Glomerular endothelial cell (primary cell): ENCODE measurements around the gene LTBP2. TPM values are rescaled to one million over a fixed set of nuclear protein-coding genes. Genes with fewer than 3 reads are reported as not detected.

ENCODE experiments used
- DNase-seq: peaks from one replicate; pipeline ENCODE4 v3.0.0-alpha.2; 2011; ENCODE audit warnings: low read depth, low spot score; ENCODE audit errors: extremely low read depth
- total RNA-seq: library from RNA; depleted of rRNA; stranded (reverse); fragments of >200 nt; gene quantifications from 2 replicates; pipeline ENCODE4 v1.2.3, GENCODE V29; 2015

The LTBP2 gene
- total RNA-seq, 1 donor from 2014 or later, result 261 TPM

DNA sequence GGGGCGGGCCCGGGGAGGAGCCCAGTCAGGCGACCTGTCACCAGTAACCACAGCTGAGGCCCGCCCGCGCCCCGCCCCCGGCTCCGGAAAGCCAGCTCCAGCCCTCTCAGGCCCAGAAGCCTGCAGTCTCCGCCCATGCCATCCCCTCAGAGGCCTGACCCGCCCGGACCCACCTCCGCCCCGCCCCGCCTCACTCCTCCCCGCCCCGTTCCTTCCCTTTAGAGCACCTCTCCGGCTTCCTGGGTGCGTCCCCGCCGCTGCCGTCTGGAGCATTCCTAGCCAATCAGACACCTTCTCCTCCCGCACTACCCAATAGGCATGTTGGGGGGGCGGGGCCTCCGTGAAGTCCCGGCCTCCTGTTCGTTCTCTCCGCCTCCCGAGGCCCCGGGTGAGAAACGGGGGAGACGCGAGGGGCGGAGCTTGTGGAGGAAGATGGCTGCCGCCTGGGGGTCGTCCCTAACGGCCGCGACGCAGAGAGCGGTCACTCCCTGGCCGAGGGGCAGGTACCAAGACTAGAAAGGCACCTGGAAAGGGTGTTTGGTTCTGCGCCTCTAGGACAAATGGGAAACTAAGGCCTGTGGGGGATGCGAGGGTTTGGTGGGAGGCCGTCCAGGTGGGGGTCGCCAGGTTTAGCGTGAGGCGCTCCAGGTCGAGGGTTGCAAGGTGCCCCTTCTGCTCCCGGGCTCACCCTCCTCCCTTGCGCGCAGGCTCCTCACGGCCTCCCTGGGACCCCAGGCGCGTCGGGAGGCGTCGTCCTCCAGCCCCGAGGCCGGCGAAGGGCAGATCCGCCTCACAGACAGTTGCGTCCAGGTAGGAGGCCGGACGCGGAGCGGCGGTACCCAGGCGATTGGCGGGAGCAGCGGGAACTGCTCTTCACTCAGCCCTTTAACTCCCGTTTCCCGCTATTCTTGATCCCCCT is 118.4 kb downstream of the LTBP2 start, which contains the start of gene ISCA2:
Gene ISCA2 (plus strand): TSS at position 423 of the 919 bp plus-strand sequence. CDS start 10 bp downstream, at position 433.
- peak; percentile 60 for DNase-seq

DNA sequence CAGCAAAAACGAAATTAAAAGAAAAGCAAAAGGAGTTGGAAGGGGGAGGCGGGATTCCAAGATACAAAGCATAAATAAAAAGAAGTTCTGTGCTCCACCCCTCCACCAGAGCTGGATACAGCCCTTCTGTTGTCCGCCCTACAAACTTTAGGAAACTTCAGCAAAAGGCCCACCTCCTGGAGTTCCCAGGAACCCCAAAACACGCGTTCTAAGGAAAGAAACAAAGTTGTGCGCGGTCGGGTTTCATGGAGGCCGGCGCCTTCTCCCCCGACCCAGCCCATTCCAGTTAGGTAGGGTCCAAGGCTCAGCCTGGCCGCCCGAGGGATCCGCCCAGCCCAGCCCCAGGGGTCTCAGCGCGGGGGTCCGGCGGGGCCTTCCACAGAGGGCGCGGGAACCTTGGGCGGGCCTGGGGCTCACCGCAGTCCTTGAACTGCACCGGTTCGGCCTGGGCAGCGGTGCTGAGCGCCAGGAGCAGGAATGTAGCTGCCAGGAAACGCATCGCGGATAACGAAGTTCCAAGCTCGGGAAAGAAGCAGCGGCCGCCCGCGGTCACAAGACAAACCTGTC is 119.2 kb downstream of the LTBP2 start, which contains the start of gene NPC2:
Gene NPC2 (minus strand): TSS at position 530 of the 567 bp plus-strand sequence. CDS start 31 bp downstream, at position 499.
- DNase-seq, result no peak

DNA sequence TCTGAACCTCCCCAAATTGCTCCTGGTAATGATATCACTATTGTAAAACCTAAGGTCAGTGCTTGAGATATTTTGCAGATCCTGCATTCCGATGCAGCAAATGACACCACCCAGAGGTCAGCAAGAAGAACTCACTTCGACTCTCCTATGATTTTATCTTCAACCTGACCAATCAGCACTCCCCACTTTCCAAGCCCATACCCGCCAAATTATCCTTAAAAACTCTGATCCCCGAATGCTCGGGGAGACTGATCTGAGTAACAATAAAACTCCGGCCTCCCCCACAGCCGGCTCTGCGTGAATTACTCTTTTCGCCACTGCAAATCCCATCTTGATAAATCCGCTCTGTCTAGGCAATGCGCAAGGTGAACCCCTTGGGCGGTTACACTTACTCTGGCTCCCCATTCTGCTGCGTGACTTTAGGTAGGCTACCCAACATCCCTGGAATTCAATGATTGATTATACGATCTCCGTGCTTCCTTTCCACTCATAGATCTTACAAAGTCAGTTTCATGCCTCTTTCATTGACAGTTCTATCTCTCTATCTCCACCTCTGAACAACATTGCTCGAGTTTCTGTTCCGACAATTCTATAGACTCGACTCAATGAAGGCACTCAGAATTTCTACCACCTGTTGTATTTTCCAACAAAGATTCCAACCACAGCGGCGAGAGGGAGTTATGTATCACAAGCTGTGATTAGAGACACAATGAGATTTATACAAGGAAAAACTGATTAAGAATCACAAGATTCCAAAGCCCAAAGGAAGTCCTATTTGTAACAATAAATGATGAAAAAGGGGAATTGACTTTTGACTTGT is 119.9 kb downstream of the LTBP2 start:
- DNase-seq, result no peak

DNA sequence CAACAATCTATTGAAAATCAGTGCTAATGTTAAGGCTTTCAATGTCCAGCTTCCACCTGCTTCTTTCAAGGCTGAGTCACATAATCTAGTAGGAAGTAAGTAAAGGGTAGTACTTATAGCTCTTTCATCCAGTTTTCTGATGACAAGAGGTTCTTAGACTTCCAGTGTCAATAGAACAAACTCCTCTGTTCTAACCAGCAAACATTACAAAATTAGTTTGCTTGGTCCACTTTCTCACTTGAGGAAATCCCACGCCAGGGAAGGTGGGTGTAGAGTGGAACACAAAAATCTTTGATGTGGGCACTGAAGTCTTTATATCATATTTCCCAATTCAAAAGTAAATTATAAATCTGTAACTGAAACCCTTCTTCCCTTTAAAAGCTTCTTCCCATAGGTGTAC is 121.6 kb downstream of the LTBP2 start:
- no peak for DNase-seq

DNA sequence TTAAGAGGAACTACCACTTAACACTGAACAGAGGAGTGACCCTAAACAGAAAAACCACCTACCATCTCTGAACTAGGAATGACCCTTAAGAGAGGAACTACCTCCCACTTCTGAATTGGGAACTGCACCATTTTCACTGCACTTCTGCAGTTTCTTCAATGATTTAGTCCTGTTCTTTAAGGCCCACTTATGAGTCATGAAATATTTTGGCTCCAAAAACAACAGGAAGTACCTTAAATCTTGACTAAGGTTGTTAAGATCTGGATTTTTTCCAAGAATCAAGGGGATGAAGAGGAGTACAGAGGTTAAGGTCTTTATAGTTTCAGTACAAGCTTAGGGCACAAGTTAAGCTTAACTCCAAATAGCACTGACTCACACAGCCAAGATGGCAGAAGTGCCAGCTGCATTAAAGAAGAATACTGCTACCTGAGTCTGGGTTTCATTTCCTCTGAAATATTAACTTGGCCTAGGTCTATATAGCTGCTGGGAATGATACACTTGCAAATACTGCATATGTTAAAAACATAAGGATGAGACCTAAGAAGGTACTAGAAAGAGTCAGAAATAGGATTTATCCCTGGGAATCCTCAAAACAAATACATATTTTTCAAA is 123.1 kb downstream of the LTBP2 start:
- peak; percentile 77 for DNase-seq

DNA sequence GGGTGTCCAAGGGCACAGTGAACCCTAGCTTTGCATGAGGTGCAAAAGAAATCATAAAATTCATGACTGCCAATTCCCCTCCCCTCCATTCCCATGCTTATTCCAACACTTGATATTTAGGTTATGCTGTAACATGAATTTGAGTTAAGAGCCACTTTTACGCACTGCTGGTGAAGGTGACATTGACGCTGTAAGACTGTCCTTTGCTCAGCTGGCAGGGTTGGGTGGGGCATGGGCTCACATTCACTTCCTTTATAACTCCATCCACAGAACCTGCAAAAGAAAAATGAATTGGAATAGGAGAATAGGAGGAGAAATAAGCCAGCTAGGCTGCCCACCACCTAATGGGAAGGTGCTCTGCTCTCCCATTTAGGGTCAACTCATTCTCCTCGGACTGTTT is 125.9 kb downstream of the LTBP2 start:
- no peak for DNase-seq

DNA sequence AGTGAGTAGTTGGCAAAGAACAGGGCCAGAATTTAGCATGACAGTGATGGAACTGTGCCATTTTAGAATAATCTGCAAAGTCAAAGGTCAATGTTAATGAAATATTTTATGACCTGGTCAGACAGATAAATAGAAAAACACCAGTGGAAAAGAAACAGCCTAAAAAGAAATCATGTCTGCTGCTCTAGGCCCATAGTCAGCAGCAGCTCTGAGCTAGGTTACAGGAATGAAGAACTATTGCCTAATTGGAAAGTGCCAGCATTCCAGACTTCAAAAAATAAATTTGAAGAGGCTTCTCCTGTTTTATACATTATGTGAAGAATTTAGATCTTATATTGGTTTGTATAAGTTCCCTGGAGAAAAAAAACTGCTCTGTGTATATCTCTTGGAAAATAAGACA is 128.7 kb downstream of the LTBP2 start:
- DNase-seq, result no peak

DNA sequence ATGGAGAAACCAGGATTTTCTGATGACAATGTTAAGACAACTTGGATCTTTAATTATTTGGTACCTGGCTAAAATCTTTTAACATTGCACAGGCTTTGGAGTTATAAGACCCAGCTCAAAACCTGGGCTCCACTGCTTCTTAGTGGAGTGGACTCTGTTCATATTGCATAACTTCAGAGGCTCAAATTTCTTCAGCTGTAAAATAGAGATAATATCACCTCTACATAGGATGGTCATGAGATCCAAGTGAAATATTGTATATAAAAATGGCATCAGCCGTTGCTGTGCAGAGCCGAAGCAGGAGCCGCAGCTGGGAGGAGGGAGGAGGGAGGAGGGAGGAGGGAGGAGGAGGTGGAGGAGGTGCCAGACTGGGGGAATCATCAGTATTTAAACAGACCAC is 129.5 kb downstream of the LTBP2 start:
- DNase-seq, result no peak

DNA sequence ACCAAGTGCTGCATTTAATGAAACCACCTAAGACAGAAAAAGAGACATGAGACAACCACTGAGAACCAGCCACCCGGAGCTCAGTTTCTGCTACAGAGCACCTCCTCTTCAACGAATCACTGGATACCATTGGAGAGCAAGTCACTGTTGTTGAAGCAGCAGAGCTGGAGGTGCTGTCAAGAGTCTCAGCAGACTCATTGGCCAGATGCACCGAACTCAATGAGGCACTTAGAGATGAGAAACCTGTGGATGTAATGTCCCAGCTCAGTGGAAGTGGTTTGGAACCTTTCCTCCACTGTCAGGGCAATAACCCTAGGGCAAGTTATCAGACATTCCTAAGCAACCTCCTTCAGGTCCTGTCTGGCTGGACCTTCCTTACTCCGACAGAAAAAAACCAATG is 132.0 kb downstream of the LTBP2 start:
- no peak for DNase-seq

DNA sequence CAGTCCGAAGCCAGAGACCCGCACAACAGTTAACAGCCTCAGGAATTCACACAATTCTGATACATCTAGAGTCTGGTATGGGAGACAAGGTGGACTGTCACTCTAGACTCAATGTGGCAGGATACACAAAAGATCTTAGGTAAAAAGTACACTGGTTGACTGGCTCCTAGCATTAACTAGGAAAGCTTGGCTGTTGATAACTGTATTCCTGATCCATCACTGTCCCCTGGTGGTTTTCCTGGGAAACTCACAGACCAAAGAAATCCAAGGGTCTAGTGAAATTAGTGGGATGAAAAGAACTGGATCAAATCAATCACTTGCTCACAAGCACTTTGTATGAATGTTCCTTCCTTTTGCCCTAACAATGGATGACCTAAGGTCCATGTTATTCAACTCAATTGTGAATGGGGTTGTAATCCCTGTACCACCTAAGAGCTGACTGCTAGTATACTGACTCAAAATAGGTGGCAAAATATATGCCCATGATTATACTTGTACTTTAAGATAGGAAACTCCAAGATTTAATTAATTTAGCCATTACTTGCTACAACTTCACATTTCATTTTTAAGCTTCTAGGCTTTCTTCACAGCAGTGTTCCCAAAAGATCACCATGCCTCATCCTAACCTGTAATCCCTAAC is 132.9 kb downstream of the LTBP2 start:
- DNase-seq, result peak; percentile 48

DNA sequence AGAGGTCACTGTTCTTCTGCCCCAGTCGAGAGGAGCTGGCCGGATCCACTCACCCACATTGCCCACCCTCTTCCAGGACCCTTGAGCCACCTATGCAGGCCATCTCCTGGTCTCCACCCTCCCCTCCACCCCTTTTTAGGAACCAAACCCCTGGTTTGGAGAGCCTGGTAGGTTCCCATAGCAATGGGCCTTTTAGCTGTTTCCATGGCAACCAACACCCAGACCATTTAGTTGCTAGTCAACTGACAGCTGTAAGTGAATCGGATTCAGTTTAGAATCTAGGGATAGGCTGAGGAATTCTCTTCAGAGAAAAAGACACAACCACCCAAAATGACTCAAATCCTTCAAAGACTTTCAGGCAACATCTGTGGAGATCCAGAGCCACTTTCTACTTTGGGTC is 135.4 kb downstream of the LTBP2 start:
- DNase-seq, result no peak

DNA sequence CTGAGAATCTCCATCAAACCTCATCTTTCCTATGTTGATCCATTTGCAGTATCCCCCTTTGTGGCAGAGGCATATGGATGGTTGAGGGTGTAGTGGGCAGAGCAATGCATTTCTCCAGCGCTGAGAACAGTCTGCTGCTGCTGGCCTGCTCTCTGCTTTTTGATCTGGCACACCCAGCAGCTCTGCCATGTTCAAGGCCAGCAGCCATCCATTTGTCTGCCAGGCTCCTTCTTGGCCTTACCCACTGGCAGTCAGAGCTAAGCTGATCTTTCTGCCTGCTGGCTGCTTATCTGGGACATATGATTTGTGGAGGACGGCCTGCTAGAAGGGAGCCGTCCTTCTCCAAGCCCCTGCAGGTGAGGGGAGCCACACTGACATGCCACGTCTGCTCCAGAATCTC is 135.9 kb downstream of the LTBP2 start:
- DNase-seq, result no peak

DNA sequence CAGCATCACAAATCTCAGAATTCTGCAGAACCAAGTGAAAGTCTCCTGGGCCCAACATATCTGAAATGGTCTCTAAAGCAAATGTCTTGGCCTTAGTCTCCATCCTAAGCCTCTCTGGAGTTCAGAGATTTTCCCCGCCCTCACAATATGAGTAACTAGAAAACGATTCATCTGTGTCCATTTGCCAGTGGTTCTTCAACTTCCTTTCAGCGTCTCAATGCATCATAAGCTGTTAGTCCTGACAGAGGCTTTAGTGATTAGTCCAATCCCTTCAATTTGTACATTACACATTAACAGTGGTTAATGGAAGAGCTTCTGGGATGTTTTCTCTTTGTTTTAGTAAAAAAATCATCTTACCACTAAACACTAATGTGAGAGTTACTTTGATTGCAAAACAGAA is 136.4 kb downstream of the LTBP2 start:
- no peak for DNase-seq

DNA sequence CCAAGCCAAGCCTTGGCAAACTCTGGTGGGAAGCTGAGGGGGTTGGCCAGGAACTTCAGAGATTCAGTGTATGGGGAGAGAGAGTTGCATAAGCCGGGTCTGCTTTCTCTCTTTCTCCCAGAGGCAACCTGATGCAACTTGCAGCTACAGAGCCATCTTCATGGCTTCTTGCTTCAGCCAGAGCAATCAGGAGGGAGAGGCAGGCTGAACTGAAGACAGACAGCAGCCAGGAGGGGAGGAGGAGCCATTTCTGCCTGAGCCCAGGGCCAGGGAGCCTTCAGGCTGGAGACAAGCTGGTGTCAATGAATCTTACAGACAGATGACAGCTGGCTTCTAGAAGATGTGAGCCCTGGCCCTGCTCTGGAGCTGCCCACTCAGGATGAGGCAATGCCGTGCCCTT is 137.7 kb downstream of the LTBP2 start:
- DNase-seq, result no peak

DNA sequence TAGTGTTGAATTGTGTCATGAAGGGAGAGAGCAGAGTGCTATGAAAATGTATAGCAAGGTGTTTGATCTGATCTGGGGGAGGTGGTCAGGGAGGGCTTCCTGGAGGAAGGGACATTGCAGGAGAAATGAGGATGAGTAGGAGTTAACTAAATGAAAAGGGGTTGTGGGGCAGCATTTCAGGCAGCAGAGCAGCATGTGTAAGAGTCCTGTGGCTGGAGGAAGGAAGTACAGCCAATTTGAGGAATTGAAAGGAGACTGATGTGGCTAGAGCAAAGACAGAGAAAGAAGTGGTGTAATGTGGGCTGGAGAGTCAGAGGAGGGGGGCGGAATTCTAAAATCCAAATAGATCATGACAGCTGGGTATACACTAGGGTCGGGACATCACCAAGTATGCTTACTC is 139.4 kb downstream of the LTBP2 start:
- DNase-seq, result no peak

DNA sequence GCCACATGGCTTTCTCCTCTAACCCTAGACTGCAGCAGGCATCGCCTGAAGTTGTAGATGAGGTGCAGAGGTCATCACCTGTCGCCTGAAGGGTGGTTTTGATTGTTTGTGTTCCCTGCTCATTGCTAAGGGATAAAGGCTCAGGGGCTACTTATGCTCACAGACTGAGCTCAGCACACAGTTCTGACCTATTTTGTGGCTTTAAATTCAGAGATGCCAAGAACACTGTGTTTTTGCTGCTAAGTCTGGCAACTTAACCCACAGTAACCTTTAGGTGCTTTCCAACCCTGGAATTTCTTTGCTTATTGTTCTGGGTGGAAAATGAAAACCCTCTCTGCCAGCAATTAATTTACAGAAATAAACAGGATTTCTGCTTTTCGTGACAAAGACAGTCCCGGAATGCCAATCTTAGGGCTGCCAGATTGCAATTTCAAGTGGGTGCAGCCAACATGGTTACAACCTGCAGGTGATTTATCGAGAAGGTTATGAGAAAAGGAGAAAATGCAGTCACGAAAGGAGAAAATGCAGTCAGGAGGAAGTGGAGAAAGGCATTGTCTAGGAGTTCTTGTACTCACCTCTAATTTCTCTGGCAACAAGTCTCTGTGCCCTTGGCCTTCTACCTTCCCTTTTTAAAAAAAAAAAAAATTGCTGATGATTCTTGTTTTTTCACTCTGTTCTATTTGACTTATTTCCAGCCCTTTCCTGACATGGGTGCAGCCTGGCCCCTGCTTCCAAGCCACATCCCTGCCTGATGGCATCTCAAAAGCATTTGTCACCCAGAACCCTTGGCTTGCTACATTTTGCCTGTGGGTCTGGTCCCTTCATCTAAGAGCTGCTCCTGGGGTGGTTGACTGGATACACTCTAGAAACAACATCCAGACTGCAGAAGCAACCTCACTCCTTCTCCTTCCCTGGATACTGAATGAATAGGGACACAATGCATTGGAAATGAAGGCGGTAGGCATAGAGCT is 142.2 kb downstream of the LTBP2 start:
- DNase-seq, result no peak

DNA sequence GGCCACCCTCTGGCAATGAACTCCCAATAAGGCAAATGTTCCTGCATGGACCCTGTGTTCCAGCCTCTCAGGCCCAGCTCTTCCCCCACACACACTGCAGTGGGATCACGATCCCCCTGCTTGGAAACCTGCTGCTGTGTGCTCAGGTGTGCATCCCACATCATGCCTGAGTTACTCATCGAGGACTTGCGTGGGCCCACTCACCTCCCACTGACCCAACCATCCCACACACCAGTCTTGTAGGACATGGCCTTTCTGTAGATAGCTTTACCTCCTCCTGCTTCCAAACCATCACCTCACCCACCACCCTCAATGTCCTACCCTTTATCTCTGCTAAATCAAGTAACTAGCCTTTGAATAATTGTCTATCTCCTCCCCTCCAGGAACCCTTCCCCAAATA is 143.5 kb downstream of the LTBP2 start:
- no peak for DNase-seq

DNA sequence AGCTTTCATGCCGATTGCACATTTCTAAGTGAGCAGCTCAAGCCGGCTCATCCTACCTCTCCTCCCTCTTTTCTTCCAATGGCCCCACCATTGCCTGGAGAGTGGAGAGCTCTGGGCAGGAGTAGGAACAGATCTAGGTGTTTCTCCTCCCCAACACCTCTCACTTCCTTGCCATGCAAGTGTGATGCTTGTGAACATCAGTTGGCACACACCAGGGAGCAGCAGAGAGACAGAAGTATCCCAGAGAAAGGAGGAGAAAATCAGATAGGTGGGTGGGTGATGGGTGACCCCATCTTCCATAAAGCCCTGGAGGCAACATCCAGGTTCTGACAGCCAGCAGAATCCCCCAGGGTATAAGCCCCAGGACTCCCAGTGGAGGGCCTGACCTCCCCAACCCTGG is 146.7 kb downstream of the LTBP2 start:
- DNase-seq, result no peak

DNA sequence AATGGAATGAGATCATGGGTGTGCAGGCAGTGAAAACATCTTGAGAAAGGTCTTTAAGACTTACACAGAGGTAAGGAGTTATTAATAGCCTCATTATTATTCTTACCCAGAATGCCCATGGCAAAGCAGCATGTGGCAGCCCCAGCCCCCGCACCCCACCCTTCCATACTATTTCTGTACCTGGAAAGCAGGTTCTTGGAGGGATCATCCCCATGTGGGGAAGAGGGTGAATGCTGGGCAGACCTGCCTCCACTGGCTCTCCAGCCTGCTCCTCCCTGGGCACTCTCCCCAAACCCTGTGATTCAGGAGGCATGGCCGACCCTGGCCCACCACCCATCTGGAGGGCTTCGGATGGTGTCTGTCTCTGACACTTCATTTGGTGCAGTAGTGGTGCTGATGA is 147.3 kb downstream of the LTBP2 start:
- DNase-seq, result no peak
